Esophagus squamous epithelium (tissue), 5 donors: Measurements from ENCODE around the gene SEMA4B. TPM values are rescaled to one million over a fixed set of nuclear protein-coding genes. Genes with fewer than 3 reads are reported as not detected.
A peak's percentile ranks its signal among the peaks of the same experiment; 100 is the strongest.

Experiments
- DNase-seq: peaks from one replicate; lab custom pipeline; 2025; lab: John Stamatoyannopoulos, UW
- H3K27ac ChIP-seq, 4 donors: fragments of 200-600 bp; sonication (generic); one replicate each; pipeline ENCODE4 v1.5.1; 2016 to 2019; ENCODE audit warnings: mild to moderate bottlenecking in 1 of 4
- H3K27me3 ChIP-seq, 4 donors: fragments of 200-600 bp; sonication (generic); 1 replicate in 3 of 4; 2 replicates in 1 of 4; pipeline versions ENCODE4 v1.5.1 to v1.6.0; 2017 to 2021; ENCODE audit warnings: antibody characterized with exemption in 1 of 4
- H3K36me3 ChIP-seq, 3 donors: fragments of 200-600 bp; sonication (generic); one replicate each; pipeline ENCODE4 v1.5.1; 2016 to 2019
- H3K4me1 ChIP-seq, 3 donors: fragments of 200-600 bp; sonication (generic); one replicate each; pipeline ENCODE4 v1.5.1; 2017 to 2019
- H3K4me3 ChIP-seq, 4 donors: fragments of 200-600 bp; sonication (generic); 1 replicate in 3 of 4; 2 replicates in 1 of 4; pipeline ENCODE4 v1.5.1; 2016 to 2019; ENCODE audit warnings: mild to moderate bottlenecking in 2 of 4, moderate library complexity in 1 of 4
- H3K9me3 ChIP-seq, 3 donors: fragments of 200-600 bp; sonication (generic); one replicate each; pipeline ENCODE4 v1.5.1; 2016 to 2019
- POLR2A ChIP-seq, 4 donors: fragments of 450-650 bp; IDR thresholded peaks; one replicate each; pipeline ENCODE4 v1.6.1; 2017; ENCODE audit warnings: antibody characterized with exemption in 4 of 4, mild to moderate bottlenecking in 4 of 4, moderate library complexity in 3 of 4
- WGBS, 2 donors: methylation state at CpG; one replicate each; pipeline ENCODE4 v1.1.5; 2018; 5-methylcytosine and 5-hydroxymethylcytosine counted together
- intact Hi-C: fragments of 100-400 bp; cut with DNase I; formaldehyde crosslinking; loops from one replicate; pipeline ENCODE4 v1.15.0; 2022
- total RNA-seq, 4 donors: library from RNA; depleted of rRNA; stranded (reverse); fragments of >200 nt; gene quantifications; one replicate each; pipeline ENCODE4 v1.1.0, GENCODE V29; 2016
- TF ChIP-seq, protein P1 (sequence below), 6 experiments: fragments of 450-650 bp in 4 of 6; fragments of 200-600 bp in 2 of 6; sonication (generic) in 2 of 6; IDR thresholded peaks; one replicate each; pipeline ENCODE4 v1.5.1; 2016 to 2019; ENCODE audit warnings: antibody characterized with exemption in 6 of 6, mild to moderate bottlenecking in 4 of 6, moderate library complexity in 4 of 6
- donor health status: DM: yes; HTN: yes; CAD: no.

The SEMA4B gene
- total RNA-seq, 4 donors from 2014 or later: 87.9 to 209 (median 136) TPM

DNA sequence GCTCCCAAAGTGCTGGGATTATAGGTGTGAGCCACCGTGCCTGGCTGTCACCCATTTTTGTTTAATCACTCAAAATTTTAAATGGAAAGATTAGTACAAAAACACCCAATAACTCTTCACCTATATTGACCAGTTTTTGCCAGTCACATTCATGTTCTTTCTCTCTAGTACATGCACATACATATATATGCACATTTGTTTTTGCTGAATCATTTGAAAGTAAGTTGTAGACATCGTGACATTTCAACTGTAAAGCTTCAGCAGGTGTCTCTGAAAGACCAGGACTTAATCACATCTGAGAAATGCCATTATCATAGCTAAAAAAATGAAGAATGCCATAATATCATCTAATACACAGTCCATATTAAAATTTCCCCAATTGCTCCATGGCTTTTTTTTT is 6.5 kb upstream of the SEMA4B start:
- no peak for TF ChIP-seq POLR2A (IDR thresholded peaks at IDR 0.05)
- TF ChIP-seq, protein P1, sequence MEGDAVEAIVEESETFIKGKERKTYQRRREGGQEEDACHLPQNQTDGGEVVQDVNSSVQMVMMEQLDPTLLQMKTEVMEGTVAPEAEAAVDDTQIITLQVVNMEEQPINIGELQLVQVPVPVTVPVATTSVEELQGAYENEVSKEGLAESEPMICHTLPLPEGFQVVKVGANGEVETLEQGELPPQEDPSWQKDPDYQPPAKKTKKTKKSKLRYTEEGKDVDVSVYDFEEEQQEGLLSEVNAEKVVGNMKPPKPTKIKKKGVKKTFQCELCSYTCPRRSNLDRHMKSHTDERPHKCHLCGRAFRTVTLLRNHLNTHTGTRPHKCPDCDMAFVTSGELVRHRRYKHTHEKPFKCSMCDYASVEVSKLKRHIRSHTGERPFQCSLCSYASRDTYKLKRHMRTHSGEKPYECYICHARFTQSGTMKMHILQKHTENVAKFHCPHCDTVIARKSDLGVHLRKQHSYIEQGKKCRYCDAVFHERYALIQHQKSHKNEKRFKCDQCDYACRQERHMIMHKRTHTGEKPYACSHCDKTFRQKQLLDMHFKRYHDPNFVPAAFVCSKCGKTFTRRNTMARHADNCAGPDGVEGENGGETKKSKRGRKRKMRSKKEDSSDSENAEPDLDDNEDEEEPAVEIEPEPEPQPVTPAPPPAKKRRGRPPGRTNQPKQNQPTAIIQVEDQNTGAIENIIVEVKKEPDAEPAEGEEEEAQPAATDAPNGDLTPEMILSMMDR (IDR thresholded peaks at IDR 0.05): no peak
- DNase-seq: no peak
- Histone ChIP-seq H3K27ac (peak overlapping the region in 3 of 4 donors; percentile 28 to 99 (median 96)), H3K36me3 (peaks cover 0 to 40% (median 0%) of the 10 kb centered on the region in 3 donors), H3K4me1 (peaks cover 37 to 86% (median 47%) of the 10 kb centered on the region in 3 donors), H3K27me3 (no peaks in the 10 kb centered on the region), H3K4me3 (no peak overlapping the region), H3K9me3 (no peaks in the 10 kb centered on the region)
- WGBS, 2 donors: 39 to 86% methylated on average over 2 of the region's 2 CpGs
- intact Hi-C loops: no loop called here

DNA sequence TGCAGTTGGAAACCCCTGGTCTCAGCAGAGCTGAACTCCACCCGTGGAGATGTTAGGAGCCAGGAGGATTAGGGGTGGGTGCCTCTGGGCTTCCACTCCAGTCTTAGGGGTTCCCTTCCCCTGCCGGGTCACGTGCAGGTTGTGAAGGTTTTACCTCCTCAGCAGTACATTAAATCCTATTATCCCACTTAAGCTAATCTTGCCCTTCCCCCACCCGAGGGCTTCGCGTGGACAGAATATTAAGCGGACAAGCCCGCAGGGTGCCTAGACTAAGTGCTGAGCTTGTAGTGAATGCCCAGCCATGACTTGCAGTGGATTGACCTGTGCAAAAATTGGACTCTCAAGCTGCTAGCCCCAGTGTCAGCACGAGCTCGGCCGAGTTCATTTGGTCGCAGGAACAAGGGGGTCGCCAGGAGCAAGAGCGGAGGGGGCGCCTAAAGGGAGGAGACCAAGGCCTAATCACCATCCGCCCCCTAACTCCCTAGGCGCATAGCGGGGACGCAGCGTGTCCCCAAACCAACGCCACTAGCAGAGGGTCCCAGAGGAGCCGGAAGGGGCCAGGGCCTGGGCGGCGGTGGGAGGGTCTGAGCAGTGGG is 498 bp upstream of the SEMA4B start:
- DNase-seq: no peak
- H3K4me3 ChIP-seq: peak overlapping the region; percentile 68 to 91 (median 73)
- H3K9me3 ChIP-seq: no peaks in the 10 kb centered on the region
- intact Hi-C loops: no loop called here
- WGBS, 2 donors: 5 to 14% methylated on average over 11 to 12 of the region's 24 CpGs
- peak overlapping the region; percentile 93 to 96 (median 94) for H3K27ac ChIP-seq
- H3K36me3 ChIP-seq: peaks cover 0 to 54% (median 0%) of the 10 kb centered on the region in 3 donors
- no peak for TF ChIP-seq POLR2A (IDR thresholded peaks at IDR 0.05)
- TF ChIP-seq, protein P1 (IDR thresholded peaks at IDR 0.05): no peak
- no peaks in the 10 kb centered on the region for H3K27me3 ChIP-seq
- peaks cover 23 to 81% (median 39%) of the 10 kb centered on the region in 3 donors for H3K4me1 ChIP-seq

DNA sequence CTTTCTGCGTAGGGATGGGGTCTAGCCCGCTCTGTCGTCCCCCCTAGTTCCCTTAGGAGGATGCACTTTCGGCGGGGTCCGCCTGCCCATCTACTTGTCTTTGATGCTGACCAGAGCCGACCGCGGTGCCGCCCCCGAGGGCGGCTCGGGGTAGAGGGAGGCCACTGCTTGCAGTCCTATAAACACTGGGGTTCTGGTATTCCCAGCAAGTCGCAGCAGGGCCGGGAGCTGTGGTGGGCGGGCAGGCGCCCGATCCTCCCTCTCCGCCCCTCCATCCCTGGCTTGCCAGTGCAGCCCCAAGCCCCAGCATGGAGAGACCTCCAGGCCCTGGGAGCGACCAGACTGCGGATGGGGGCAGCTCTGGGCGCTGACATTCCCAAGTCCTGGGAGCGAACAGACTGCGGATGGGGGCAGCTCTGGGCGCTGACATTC is 830 bp downstream of the SEMA4B start:
- DNase-seq: no peak
- H3K36me3 ChIP-seq: peaks cover 0 to 55% (median 5%) of the 10 kb centered on the region in 3 donors
- H3K4me1 ChIP-seq: peaks cover 33 to 92% (median 46%) of the 10 kb centered on the region in 3 donors
- H3K9me3 ChIP-seq: no peaks in the 10 kb centered on the region
- WGBS, 2 donors: 3 to 7% methylated on average over 9 to 13 of the region's 25 CpGs
- intact Hi-C loops: no loop called here
- H3K27ac ChIP-seq: peak overlapping the region; percentile 93 to 96 (median 94)
- H3K27me3 ChIP-seq: no peaks in the 10 kb centered on the region
- TF ChIP-seq, protein P1 (IDR thresholded peaks at IDR 0.05): no peak
- no peak for TF ChIP-seq POLR2A (IDR thresholded peaks at IDR 0.05)
- peak overlapping the region; percentile 68 to 91 (median 73) for H3K4me3 ChIP-seq

DNA sequence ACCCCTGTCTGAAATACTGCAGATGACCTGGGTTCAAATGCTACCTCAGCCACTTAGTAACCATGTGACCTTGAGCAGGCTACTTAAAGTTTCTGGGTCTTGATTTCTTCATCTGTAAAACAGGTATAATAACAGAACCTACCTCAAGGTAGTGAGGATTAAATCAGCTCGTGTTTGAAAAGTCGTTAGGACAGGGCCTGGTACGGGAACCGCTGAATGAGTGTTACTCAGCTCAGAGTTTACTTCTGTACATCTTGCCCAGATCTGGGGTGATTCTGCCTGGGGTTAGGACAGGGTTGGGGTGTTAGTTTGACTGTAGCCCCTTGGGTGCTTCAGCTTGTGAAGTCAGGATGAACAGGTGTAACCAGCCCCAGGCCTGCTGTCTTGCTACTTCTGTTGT is 1.8 kb downstream of the SEMA4B start:
- Histone ChIP-seq H3K9me3 (no peaks in the 10 kb centered on the region), H3K27me3 (no peaks in the 10 kb centered on the region), H3K4me1 (peaks cover 39 to 95% (median 50%) of the 10 kb centered on the region in 3 donors), H3K4me3 (peak overlapping the region; percentile 68 to 91 (median 73)), H3K36me3 (peaks cover 0 to 57% (median 7%) of the 10 kb centered on the region in 3 donors), H3K27ac (peak overlapping the region; percentile 93 to 96 (median 94))
- 43 to 54% methylated on average over 4 of the region's 4 CpGs for WGBS, 2 donors
- no peak for DNase-seq
- intact Hi-C loops: no loop called here
- TF ChIP-seq POLR2A (IDR thresholded peaks at IDR 0.05): no peak

DNA sequence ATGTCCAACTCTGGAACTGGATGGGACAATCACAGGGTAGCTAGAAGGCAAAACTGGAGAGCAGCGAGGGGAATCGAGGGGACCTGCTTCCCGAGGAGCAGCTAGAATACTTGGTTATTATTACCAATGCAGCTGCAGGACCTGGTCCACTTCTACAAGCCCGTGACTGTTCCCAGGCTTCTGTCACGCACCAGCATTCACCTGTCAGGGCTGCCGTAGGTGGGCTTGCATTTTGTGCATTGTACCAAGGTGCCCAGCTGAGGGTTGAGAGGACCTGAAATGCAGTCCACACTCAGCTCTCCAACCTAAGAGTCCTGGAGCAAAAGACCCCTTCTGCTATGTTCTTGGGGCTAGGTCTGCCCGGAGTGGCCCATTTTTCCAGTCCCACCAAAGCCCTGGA is 2.3 kb downstream of the SEMA4B start:
- Histone ChIP-seq H3K36me3 (peaks cover 0 to 60% (median 7%) of the 10 kb centered on the region in 3 donors), H3K9me3 (no peaks in the 10 kb centered on the region), H3K4me1 (peaks cover 39 to 95% (median 48%) of the 10 kb centered on the region in 3 donors), H3K27ac (peak overlapping the region; percentile 93 to 96 (median 94)), H3K27me3 (no peaks in the 10 kb centered on the region), H3K4me3 (peak overlapping the region; percentile 68 to 91 (median 73))
- 72 to 88% methylated on average over 4 to 7 of the region's 7 CpGs for WGBS, 2 donors
- intact Hi-C loops: no loop called here
- TF ChIP-seq, protein P1 (IDR thresholded peaks at IDR 0.05): no peak
- no peak for TF ChIP-seq POLR2A (IDR thresholded peaks at IDR 0.05)
- DNase-seq: no peak
